K562 (cell line): ENCODE measurements around the gene FOXO3. TPM values are rescaled to one million over a fixed set of nuclear protein-coding genes. Genes with fewer than 3 reads are reported as not detected.

ENCODE experiments used
- AFF4 ChIP-seq: sonication (generic); formaldehyde crosslinking; IDR thresholded peaks from 2 replicates; pipeline ENCODE4 v1.8.0; 2023; ENCODE audit warnings: mild to moderate bottlenecking, missing genetic modification reagents
- ATF3 ChIP-seq, 2 experiments: fragments of 450-650 bp in 1 of 2; sonication (generic) in 1 of 2; formaldehyde crosslinking in 1 of 2; IDR thresholded peaks in 1 of 2; conservative IDR thresholded peaks in 1 of 2; 2 replicates each; pipeline versions ENCODE4 v1.6.1 to v1.8.1; 2016 to 2023; ENCODE audit warnings: mild to moderate bottlenecking in 2 of 2, moderate library complexity in 2 of 2, inconsistent platforms in 1 of 2, missing genetic modification reagents in 1 of 2
- ETV1 ChIP-seq: fragments of 450-650 bp; conservative IDR thresholded peaks from 2 replicates; pipeline ENCODE4 v1.6.1; 2016; ENCODE audit warnings: missing genetic modification characterization, control low read depth, low read depth, missing compliant biosample characterization
- MNT ChIP-seq, 2 experiments: fragments of 450-650 bp; conservative IDR thresholded peaks; 2 replicates each; pipeline ENCODE4 v1.6.1; 2017; ENCODE audit warnings: mild to moderate bottlenecking in 2 of 2, moderate library complexity in 2 of 2
- POLR2B ChIP-seq: fragments of 450-650 bp; IDR thresholded peaks from 2 replicates; pipeline ENCODE4 v1.6.1; 2018; ENCODE audit warnings: low read depth; ENCODE audit not compliant: partially characterized antibody
- ZC3H4 ChIP-seq: sonication (generic); formaldehyde crosslinking; IDR thresholded peaks from 2 replicates; pipeline ENCODE4 v1.9.0; 2021; ENCODE audit warnings: missing genetic modification reagents, borderline replicate concordance
- ZKSCAN8 ChIP-seq: fragments of 200-800 bp; sonication (Bioruptor generic); IDR thresholded peaks from 2 replicates; pipeline ENCODE4 v1.6.1; 2016; ENCODE audit warnings: missing genetic modification characterization, missing compliant biosample characterization
- ZNF263 ChIP-seq: sonication (generic); formaldehyde crosslinking; IDR thresholded peaks from 2 replicates; pipeline ENCODE4 v1.8.0; 2022; ENCODE audit warnings: mild to moderate bottlenecking, missing genetic modification reagents, borderline replicate concordance
- ZNF592 ChIP-seq: fragments of 450-650 bp; IDR thresholded peaks from 2 replicates; pipeline ENCODE4 v1.6.1; 2017; ENCODE audit warnings: antibody characterized with exemption, mild to moderate bottlenecking
- ZNF740 ChIP-seq, 3 experiments: fragments of 200-800 bp in 1 of 3; sonication (Bioruptor generic) in 1 of 3; sonication (generic) in 1 of 3; formaldehyde crosslinking in 1 of 3; IDR thresholded peaks; 2 replicates each; pipeline versions ENCODE4 v1.6.1 to v1.8.0; 2016 to 2022; ENCODE audit warnings: mild to moderate bottlenecking in 2 of 3, missing compliant biosample characterization in 2 of 3, missing genetic modification characterization in 2 of 3, missing genetic modification reagents in 1 of 3
- polyA plus RNA-seq, 8 experiments: library from polyadenylated mRNA; depleted of rRNA in 4 of 8; stranded (reverse) in 5 of 8; unstranded in 3 of 8; fragments of >200 nt; fragmentation: Nextera tagmentation in 2 of 8; fragmentation: Illumina TruSeq in 1 of 8; extraction: Ambion mirVana in 2 of 8; extraction: Trizol in 1 of 8; gene quantifications; 2 replicates each; pipeline versions ENCODE4 v1.2.1 to v1.2.3, GENCODE V29; 2011 to 2014; ENCODE audit warnings: inconsistent platforms in 1 of 8, missing spikeins in 1 of 8
- total RNA-seq, 7 experiments: library from RNA; depleted of rRNA in 6 of 7; stranded (reverse); fragments of >200 nt in 6 of 7; fragmentation: Illumina TruSeq in 2 of 7; extraction: Trizol in 2 of 7; gene quantifications; 2 replicates each; pipeline versions ENCODE4 v1.2.1 to v1.2.3, GENCODE V29; 2011 to 2021; ENCODE audit warnings: low replicate concordance in 1 of 7

Gene FOXO3
- total and polyA plus RNA-seq, 9 of the 15 experiments (the other 6 are each of a cell fraction or from before 2014, with no cell fraction given) = 3.0 to 14.6 (median 6.0) TPM

GRCh38 chr6:108560463-108561308 lies at the start of gene FOXO3 (continued):
- TF ChIP-seq ZKSCAN8 (CRISPR knock-in tag) (no peak), POLR2B (peak; percentile 75), AFF4 (CRISPR knock-in tag) (peak; percentile 82), ZNF592 (0 out of 2 replicates have a peak, but pooled peaks have one; percentile 28), ZNF263 (CRISPR knock-in tag) (peak; percentile 67), ETV1 (tag) (no peak), ZNF740 (CRISPR knock-in tag; IDR thresholded peaks at IDR 0.05) (no peak), ZNF740 (tag; IDR thresholded peaks at IDR 0.05) (0 out of 4 replicates have a peak, but pooled peaks of 1 of the 2 experiments have one; percentile 18), MNT (conservative IDR thresholded peaks at IDR 0.05) (peak; percentile 72 to 82), ZC3H4 (CRISPR knock-in tag) (0 out of 2 replicates have a peak, but pooled peaks have one; percentile 30), ATF3 (IDR thresholded peaks at IDR 0.05) (no peak), ATF3 (CRISPR knock-in tag; conservative IDR thresholded peaks at IDR 0.05) (no peak)
